Measurements from ENCODE around the gene CEACAM4. TPM values are rescaled to one million over a fixed set of nuclear protein-coding genes. Genes with fewer than 3 reads are reported as not detected.
A peak's percentile ranks its signal among the peaks of the same experiment; 100 is the strongest.

Gene CEACAM4
- total and polyA plus RNA-seq, 2 donors (not counting 1 experiment from before 2014, with no cell fraction given): 0.34 TPM; not detected in 1

GRCh38 chr19:41638641-41639081 lies 11.8 kb upstream of the CEACAM4 start:
- H2AFZ ChIP-seq (ENCODE audit: insufficient read depth, low read depth, low read length, poor library complexity, severe bottlenecking): no peak overlapping the region
- H3K27ac Mint-ChIP-seq: no peak overlapping the region
- H3K9me3 Mint-ChIP-seq (ENCODE audit: insufficient read depth): no peaks in the 10 kb centered on the region
- 19% methylated on average over 2 of the region's 6 CpGs for WGBS (ENCODE audit: insufficient coverage)
- H3K79me2 ChIP-seq (ENCODE audit: control insufficient read depth, insufficient read depth, low read length): no peaks in the 10 kb centered on the region
- no peaks in the 10 kb centered on the region for H4K20me1 ChIP-seq (ENCODE audit: control insufficient read depth, insufficient read depth, low read length, poor library complexity, severe bottlenecking)
- H3K9ac ChIP-seq (ENCODE audit: low read length): no peak overlapping the region
- no peaks in the 10 kb centered on the region for H3K36me3 ChIP-seq (replicated peaks in 1 of 2; ENCODE audit: control extremely low read depth in 1 of 2, control insufficient read depth in 1 of 2, extremely low read depth in 1 of 2, insufficient read depth in 2 of 2, low read length in 1 of 2)
- no peak for TF ChIP-seq CTCF (IDR thresholded peaks at IDR 0.05)
- TF ChIP-seq EZH2 (IDR thresholded peaks at IDR 0.05; ENCODE audit: borderline replicate concordance, insufficient read depth, low read depth, low read length, poor library complexity, severe bottlenecking): no peak
- POLR2A ChIA-PET: no interaction called here
- no peaks in the 10 kb centered on the region for H3K9me3 ChIP-seq (ENCODE audit: control extremely low read depth in 1 of 3, control insufficient read depth in 2 of 3, insufficient read depth in 1 of 3, low read length in 2 of 3)
- H3K4me2 ChIP-seq (replicated peaks; ENCODE audit: low read depth, low read length, poor library complexity, severe bottlenecking): no peak overlapping the region
- intact Hi-C loops (cut with micrococcal nuclease): no loop called here
- H3K27me3 Mint-ChIP-seq: peaks cover 68% of the 10 kb centered on the region
- peaks cover 0 to 22% (median 5%) of the 10 kb centered on the region in 4 experiments for H3K27me3 ChIP-seq (replicated peaks in 1 of 4; ENCODE audit: control extremely low read depth in 1 of 4, control insufficient read depth in 3 of 4, insufficient read depth in 4 of 4, low read length in 3 of 4)
- no peaks in the 10 kb centered on the region for H3K4me1 ChIP-seq (ENCODE audit: control insufficient read depth in 2 of 2, insufficient read depth in 2 of 2, low read length in 2 of 2)
- H3K4me1 Mint-ChIP-seq: no peaks in the 10 kb centered on the region
- H3K4me3 Mint-ChIP-seq: no peak overlapping the region
- no peak overlapping the region for H3K4me3 ChIP-seq (ENCODE audit: control extremely low read depth in 1 of 5, extremely low read depth in 1 of 5, insufficient read depth in 1 of 5, low read depth in 2 of 5, low read length in 4 of 5)
- H3K27ac ChIP-seq (ENCODE audit: low read length in 2 of 2): no peak overlapping the region
- CTCF ChIA-PET: interaction anchor here (0.8 to 5.7 kb wide), 3 partner anchors 8 to 14 kb away, joined by 4 to 60 read pairs (median 6); no protein-coding TSS in a partner anchor
- ATAC-seq (ENCODE audit: low read depth): no peak
- DNase-seq: peak; percentile 2

GRCh38 chr19:41637484-41637883 lies 10.6 kb upstream of the CEACAM4 start:
- Mint-ChIP-seq H3K27ac (no peak overlapping the region), H3K4me1 (no peaks in the 10 kb centered on the region), H3K4me3 (no peak overlapping the region), H3K27me3 (peaks cover 69% of the 10 kb centered on the region), H3K9me3 (ENCODE audit: insufficient read depth) (no peaks in the 10 kb centered on the region)
- no peaks in the 10 kb centered on the region for H3K79me2 ChIP-seq (ENCODE audit: control insufficient read depth, insufficient read depth, low read length)
- H2AFZ ChIP-seq (ENCODE audit: insufficient read depth, low read depth, low read length, poor library complexity, severe bottlenecking): no peak overlapping the region
- DNase-seq (no peak), ATAC-seq (ENCODE audit: low read depth) (no peak)
- ChIA-PET POLR2A (no interaction called here), CTCF (interaction anchor here (1.6 kb wide), 1 partner anchor 11 kb away, joined by 4 read pairs; no protein-coding TSS in a partner anchor)
- TF ChIP-seq EZH2 (IDR thresholded peaks at IDR 0.05; ENCODE audit: borderline replicate concordance, insufficient read depth, low read depth, low read length, poor library complexity, severe bottlenecking): no peak
- no peak for TF ChIP-seq CTCF (IDR thresholded peaks at IDR 0.05)
- no peak overlapping the region for H3K4me2 ChIP-seq (replicated peaks; ENCODE audit: low read depth, low read length, poor library complexity, severe bottlenecking)
- no peaks in the 10 kb centered on the region for H3K4me1 ChIP-seq (ENCODE audit: control insufficient read depth in 2 of 2, insufficient read depth in 2 of 2, low read length in 2 of 2)
- 80% methylated on average over 1 of the region's 2 CpGs for WGBS (ENCODE audit: insufficient coverage)
- no peaks in the 10 kb centered on the region for H4K20me1 ChIP-seq (ENCODE audit: control insufficient read depth, insufficient read depth, low read length, poor library complexity, severe bottlenecking)
- peaks cover 0 to 22% (median 5%) of the 10 kb centered on the region in 4 experiments for H3K27me3 ChIP-seq (replicated peaks in 1 of 4; ENCODE audit: control extremely low read depth in 1 of 4, control insufficient read depth in 3 of 4, insufficient read depth in 4 of 4, low read length in 3 of 4)
- no peak overlapping the region for H3K4me3 ChIP-seq (ENCODE audit: control extremely low read depth in 1 of 5, extremely low read depth in 1 of 5, insufficient read depth in 1 of 5, low read depth in 2 of 5, low read length in 4 of 5)
- intact Hi-C loops (cut with micrococcal nuclease): no loop called here
- peaks cover 0 to 4% (median 0%) of the 10 kb centered on the region in 3 donors for H3K9me3 ChIP-seq (ENCODE audit: control extremely low read depth in 1 of 3, control insufficient read depth in 2 of 3, insufficient read depth in 1 of 3, low read length in 2 of 3)
- no peaks in the 10 kb centered on the region for H3K36me3 ChIP-seq (replicated peaks in 1 of 2; ENCODE audit: control extremely low read depth in 1 of 2, control insufficient read depth in 1 of 2, extremely low read depth in 1 of 2, insufficient read depth in 2 of 2, low read length in 1 of 2)
- no peak overlapping the region for H3K9ac ChIP-seq (ENCODE audit: low read length)
- H3K27ac ChIP-seq (ENCODE audit: low read length in 2 of 2): no peak overlapping the region

Data from B cell (primary cell).